Mucosa of descending colon (tissue), 3 donors: ENCODE data around the gene CDKL1. TPM values are rescaled to one million over a fixed set of nuclear protein-coding genes. Genes with fewer than 3 reads are reported as not detected.
"Not testable (repeated sequence)": the region's sequence is repeated elsewhere in the genome, so short reads cannot be mapped to it uniquely, and the experiment has no call there.

Source experiments
- ATAC-seq: fragments of 200-7000 bp; cut with Tn5 transposase; one replicate; pipeline ENCODE4 v1.9.1; 2020; ENCODE audit warnings: mild to moderate bottlenecking, moderate library complexity
- DNase-seq, 3 donors: peaks; one replicate each; pipeline ENCODE4 v3.0.0-alpha.2; 2020
- H3K36me3 ChIP-seq: fragments of 200-600 bp; one replicate; pipeline ENCODE4 v1.8.0; 2021; ENCODE audit warnings: low read depth, mild to moderate bottlenecking
- H3K4me1 ChIP-seq: fragments of 200-600 bp; one replicate; pipeline ENCODE4 v1.8.0; 2021; ENCODE audit warnings: low read depth, mild to moderate bottlenecking
- H3K4me3 ChIP-seq: fragments of 200-600 bp; one replicate; pipeline ENCODE4 v1.8.0; 2021; ENCODE audit warnings: mild to moderate bottlenecking
- H3K9me3 ChIP-seq: fragments of 200-600 bp; one replicate; pipeline ENCODE4 v1.8.0; 2021; ENCODE audit warnings: mild to moderate bottlenecking
- intact Hi-C, 2 donors: fragments of 100-400 bp; cut with DNase I in 1 of 2; cut with micrococcal nuclease in 1 of 2; formaldehyde crosslinking; loops; one replicate each; pipeline versions ENCODE4 v1.11.0 to v1.11.1; 2022; cut with DNase I, micrococcal nuclease
- total RNA-seq, 3 donors: library from RNA; stranded (reverse); fragmentation: NEBNext Ultra II Directional in 2 of 3; extraction: Animal tissue kit (Norgen Biotek cat#: 25700) in 2 of 3; gene quantifications; one replicate each; pipeline versions ENCODE4 v1.2.1 to v1.2.4, GENCODE V29; 2021 to 2023
- TF ChIP-seq, protein P1 (sequence below): fragments of 200-600 bp; IDR thresholded peaks from one replicate; pipeline ENCODE4 v1.8.0; 2022; ENCODE audit warnings: antibody characterized with exemption, mild to moderate bottlenecking
- donor health status: DM: no; HTN: no; CAD: no; lungs with moderate emphysema.
- donor health status: DM: no; HTN: no; CAD: no.
- donor health status: DM: no; HTN: yes; CAD: no.

Gene CDKL1
- total RNA-seq, 3 donors from 2014 or later: 31.0 to 70.4 (median 53.5) TPM

DNA sequence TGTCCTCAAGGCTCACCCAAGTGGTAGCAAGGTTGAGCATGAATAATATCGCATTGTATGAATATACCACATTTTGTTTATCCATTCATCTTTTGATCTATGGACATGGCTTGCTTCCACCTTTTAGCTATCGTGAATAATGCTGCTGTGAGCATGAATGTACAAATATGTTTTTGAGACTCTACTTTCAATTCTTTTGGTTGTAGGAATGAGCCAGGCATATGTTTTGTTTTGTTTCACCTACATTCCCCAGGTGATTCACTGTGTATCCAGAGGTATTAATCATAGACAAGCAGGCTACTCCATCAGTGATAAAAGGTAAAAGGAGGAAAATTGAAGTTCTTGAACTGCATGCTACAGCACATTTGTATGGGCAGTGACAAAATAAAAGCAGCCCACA, 35.8 kb downstream of the CDKL1 start:
- Histone ChIP-seq H3K36me3 (no peaks in the 10 kb centered on the region), H3K4me3 (no peak overlapping the region), H3K4me1 (peaks cover 15% of the 10 kb centered on the region), H3K9me3 (no peaks in the 10 kb centered on the region)
- intact Hi-C loops: no loop called here
- TF ChIP-seq, protein P1, sequence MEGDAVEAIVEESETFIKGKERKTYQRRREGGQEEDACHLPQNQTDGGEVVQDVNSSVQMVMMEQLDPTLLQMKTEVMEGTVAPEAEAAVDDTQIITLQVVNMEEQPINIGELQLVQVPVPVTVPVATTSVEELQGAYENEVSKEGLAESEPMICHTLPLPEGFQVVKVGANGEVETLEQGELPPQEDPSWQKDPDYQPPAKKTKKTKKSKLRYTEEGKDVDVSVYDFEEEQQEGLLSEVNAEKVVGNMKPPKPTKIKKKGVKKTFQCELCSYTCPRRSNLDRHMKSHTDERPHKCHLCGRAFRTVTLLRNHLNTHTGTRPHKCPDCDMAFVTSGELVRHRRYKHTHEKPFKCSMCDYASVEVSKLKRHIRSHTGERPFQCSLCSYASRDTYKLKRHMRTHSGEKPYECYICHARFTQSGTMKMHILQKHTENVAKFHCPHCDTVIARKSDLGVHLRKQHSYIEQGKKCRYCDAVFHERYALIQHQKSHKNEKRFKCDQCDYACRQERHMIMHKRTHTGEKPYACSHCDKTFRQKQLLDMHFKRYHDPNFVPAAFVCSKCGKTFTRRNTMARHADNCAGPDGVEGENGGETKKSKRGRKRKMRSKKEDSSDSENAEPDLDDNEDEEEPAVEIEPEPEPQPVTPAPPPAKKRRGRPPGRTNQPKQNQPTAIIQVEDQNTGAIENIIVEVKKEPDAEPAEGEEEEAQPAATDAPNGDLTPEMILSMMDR: no peak
- no peak for DNase-seq
- no peak for ATAC-seq

DNA sequence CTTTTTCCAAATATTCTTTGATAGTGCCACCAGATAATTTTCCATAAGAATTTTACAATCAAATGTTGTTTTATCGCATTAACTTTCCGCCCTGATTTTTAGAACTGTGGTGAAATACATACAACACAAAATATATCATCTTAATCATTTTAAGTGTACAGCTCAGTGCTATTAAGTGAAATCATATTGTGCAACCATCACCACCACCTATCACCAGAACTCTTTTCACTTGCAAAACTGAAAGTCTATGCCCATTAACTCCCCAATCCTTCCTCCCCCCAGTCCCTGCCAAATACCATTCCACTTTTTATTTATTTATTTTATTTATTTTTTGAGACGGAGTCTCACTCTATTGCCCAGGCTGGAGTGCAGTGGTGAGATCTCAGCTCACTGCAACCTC, 36.6 kb downstream of the CDKL1 start:
- TF ChIP-seq, protein P1: no peak
- Histone ChIP-seq H3K36me3 (no peaks in the 10 kb centered on the region), H3K4me1 (peaks cover 7% of the 10 kb centered on the region), H3K4me3 (no peak overlapping the region), H3K9me3 (no peaks in the 10 kb centered on the region)
- ATAC-seq (no peak), DNase-seq (no peak)
- intact Hi-C loops: no loop called here

DNA sequence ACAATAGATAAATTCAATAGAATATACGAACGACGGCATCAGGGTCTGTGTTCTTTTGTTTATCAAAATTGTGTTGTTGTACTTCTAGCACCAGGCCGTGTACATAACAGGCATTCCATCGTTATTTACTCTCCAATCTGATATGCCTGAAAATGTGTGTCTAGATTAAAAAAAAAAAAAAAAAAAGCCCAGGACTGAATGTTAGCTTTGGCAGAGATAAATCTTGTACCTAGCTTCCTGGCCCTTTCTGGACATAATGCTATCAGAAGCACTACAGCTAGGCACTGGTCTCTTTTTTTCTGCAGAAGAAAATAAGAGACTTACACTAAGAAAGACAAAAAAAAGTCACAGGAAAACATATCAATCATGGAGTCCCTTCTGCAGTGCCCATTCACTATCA, 37.0 kb downstream of the CDKL1 start:
- DNase-seq (no peak), ATAC-seq (no peak)
- Histone ChIP-seq H3K36me3 (no peaks in the 10 kb centered on the region), H3K4me1 (peaks cover 7% of the 10 kb centered on the region), H3K4me3 (no peak overlapping the region), H3K9me3 (no peaks in the 10 kb centered on the region)
- TF ChIP-seq, protein P1: no peak
- intact Hi-C loops: no loop called here

DNA sequence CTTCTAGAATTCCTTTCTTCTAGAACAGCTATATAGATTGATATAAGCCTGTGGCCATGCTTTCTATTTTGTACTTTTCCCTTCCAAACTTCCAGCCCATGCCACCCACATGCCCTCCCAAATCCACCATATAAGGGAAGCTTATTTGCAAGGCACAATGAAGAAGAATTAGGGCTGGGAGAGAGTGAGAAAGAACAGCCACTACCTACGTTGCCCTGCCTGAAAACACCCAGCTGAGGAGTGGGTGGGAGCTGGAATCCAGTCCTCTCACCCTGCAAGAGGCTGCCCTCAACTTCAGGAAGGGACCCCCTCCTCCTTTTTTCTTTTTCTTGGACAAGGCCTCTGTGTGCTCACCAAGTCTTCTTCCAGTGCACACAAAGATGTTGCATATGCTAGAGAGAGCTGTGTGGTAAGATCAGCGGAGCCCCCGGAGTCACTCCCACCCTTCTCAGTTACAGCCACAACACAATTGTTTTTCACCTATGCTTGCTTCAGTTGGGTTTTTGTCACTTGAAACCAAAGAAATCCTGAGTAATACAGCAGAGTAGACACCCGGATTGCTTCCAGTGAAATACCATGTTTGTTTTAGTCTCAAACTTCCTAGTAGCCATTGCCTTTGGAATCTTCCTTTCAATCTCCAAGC, 38.8 kb downstream of the CDKL1 start:
- no peak for DNase-seq
- TF ChIP-seq, protein P1: no peak
- no peak for ATAC-seq
- H3K9me3 ChIP-seq: no peaks in the 10 kb centered on the region
- no peaks in the 10 kb centered on the region for H3K36me3 ChIP-seq
- intact Hi-C loops: no loop called here
- no peak overlapping the region for H3K4me3 ChIP-seq
- H3K4me1 ChIP-seq: no peaks in the 10 kb centered on the region

DNA sequence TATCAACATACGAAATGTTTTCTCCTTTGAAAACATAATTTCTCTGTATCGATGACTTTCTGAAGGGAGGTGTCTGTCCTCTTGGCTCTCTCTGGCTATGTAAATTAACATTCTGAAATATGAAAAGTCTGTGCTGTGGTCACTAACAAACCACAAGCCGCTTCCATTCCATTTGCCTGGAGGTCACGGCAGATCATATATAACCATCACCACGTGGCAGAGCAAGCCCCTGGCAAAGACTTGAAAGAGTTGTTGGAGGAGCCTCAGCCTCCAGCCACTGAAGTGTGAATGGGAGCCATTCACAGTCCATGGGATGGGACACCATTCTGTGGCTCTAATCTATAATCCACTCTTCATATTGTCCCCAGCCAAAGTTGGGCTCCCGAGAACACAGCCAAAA, 39.6 kb downstream of the CDKL1 start:
- Histone ChIP-seq H3K4me1 (no peaks in the 10 kb centered on the region), H3K4me3 (no peak overlapping the region), H3K9me3 (no peaks in the 10 kb centered on the region), H3K36me3 (no peaks in the 10 kb centered on the region)
- TF ChIP-seq, protein P1: no peak
- intact Hi-C loops: no loop called here
- ATAC-seq: no peak
- DNase-seq: no peak

DNA sequence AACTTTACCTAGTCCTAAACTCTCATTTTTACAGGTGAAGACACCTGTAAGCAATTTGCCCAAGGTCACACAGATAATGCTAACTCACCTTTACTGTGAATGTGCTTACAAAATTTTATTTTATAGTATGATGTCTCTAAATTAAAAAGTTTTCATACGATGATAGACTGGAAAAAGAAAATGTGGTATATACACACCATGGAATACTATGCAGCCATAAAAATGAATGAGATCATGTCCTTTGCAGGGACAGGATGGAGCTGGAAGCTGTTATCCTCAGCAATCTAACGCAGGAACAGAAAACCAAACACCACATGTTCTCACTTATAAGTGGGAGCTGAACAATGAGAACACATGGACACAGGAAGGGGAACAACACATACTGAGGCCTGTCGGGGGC, 40.4 kb downstream of the CDKL1 start:
- H3K4me3 ChIP-seq, H3K36me3 ChIP-seq, intact Hi-C loops, H3K4me1 ChIP-seq, ATAC-seq, H3K9me3 ChIP-seq, DNase-seq: not testable (repeated sequence)
